ENCODE results near the gene MFSD2B. TPM values are rescaled to one million over a fixed set of nuclear protein-coding genes. Genes with fewer than 3 reads are reported as not detected.
A peak's percentile ranks its signal among the peaks of the same experiment; 100 is the strongest.
"Not testable (repeated sequence)": the region's sequence is repeated elsewhere in the genome, so short reads cannot be mapped to it uniquely, and the experiment has no call there.

The MFSD2B gene, protein sequence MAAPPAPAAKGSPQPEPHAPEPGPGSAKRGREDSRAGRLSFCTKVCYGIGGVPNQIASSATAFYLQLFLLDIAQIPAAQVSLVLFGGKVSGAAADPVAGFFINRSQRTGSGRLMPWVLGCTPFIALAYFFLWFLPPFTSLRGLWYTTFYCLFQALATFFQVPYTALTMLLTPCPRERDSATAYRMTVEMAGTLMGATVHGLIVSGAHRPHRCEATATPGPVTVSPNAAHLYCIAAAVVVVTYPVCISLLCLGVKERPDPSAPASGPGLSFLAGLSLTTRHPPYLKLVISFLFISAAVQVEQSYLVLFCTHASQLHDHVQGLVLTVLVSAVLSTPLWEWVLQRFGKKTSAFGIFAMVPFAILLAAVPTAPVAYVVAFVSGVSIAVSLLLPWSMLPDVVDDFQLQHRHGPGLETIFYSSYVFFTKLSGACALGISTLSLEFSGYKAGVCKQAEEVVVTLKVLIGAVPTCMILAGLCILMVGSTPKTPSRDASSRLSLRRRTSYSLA
- under 0.01 and 0.09 TPM in 2 replicates for total RNA-seq

DNA sequence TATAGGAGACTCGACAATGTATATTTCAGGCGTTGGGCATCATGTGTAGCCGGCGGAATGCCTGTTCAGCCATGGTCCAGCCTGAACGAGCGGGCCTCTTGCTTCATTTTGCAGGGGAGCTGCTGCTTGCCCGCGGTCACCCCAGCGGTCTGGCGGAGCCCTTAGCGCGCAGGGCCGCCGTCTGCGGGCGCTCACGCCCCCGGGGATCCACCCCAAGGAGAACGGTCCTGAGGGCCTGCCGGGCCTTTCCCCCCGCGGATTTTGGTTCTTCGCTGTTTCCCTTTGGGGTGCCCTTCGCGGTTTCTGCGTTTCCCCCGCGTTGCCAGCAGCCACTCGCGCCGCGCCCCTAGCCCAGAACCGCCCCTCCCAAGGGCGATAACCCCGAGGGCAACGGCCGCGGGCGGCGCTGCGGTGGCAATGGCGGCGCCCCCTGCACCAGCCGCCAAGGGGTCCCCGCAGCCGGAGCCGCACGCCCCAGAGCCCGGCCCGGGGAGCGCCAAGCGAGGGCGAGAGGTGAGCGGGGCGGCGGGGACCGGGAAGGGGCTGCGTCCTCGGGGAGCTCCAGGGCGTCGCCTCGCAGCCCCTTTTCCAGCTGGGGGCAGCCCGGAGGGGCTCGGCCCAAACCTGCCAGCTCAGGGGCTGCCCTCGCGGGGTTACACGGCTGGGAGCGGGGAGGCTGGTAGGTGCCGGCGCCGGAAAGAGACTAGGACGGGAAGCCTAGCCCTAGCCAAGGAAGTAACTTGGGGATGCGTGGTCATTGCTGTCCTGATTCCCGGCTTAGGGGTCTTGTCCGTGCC is at the start of gene MFSD2B:
Gene MFSD2B, plus strand, starts transcription at position 406 of the 797 bp plus-strand sequence. Its CDS starts 12 bp downstream, at position 418.
- peak; percentile 31 for DNase-seq

GRCh38 chr2:23967846-23968245 is 42.0 kb upstream of the MFSD2B start:
- no peak for DNase-seq

GRCh38 chr2:23976883-23977282 is 33.0 kb upstream of the MFSD2B start:
- DNase-seq = no peak

DNA sequence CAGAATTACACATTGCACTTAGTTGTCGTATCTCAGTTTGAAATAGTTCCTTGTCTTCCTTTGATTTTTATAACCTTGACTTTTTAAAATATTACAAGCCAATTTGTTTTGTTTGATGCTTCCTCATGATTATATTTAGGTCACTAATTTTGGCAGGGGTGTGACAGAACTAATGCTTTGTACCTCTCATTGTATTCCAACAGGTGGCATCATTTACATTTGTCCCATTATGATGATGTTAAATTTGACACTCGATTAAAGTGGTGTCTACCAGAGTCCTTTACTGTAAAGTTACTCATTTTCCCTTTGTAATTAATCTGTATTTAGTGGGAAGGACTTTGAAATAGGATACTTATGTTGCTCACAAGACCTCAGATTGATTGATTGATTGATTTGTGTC is 21.5 kb upstream of the MFSD2B start:
- DNase-seq = peak; percentile 49

- no peak for DNase-seq
These were observed 17.0 kb upstream of the MFSD2B start for GRCh38 chr2:23992931-23993330.

DNA sequence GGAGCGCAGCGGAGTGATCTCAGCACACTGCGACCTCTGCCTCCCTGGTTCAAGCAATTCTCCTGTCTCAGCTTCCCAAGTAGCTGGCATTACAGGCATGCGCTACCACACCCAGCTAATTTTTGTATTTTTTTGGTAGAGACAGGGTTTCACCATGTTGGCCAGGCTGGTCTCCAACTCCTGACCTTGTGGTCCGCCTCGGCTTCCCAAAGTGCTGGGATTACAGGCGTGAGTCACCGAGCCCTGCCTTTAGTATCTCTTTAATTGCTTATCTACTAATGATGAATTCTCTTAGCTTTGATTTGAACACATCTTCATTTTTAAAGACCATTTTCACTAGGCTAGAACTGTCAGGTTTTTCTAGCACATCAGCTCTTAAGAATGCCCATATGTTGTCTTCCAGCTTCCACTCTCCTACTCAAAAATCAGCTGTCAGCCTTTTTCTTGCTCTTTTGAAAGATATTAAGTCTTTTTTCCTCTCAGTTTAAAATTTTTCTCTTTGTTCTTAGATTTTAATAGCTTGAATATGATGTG is 16.1 kb upstream of the MFSD2B start:
- no peak for DNase-seq

DNA sequence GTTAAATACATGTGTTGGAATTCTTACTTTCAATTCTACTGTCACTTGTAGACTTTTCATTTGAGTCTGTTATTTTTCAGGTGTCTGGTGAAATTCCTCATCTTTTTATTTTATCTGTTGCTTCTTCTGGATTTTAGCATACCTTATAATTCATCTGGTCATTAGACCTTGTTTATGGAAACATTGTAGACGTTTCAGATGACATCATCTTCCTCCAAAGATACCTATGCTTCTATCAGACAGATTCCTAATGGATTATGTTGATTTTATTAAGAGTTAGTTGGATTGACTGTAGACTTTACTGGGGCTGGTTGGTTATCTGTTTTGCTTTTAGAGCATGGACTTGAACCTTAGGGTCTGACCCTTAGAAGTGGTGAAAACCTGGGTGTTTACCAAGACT is 15.3 kb upstream of the MFSD2B start:
- no peak for DNase-seq

DNA sequence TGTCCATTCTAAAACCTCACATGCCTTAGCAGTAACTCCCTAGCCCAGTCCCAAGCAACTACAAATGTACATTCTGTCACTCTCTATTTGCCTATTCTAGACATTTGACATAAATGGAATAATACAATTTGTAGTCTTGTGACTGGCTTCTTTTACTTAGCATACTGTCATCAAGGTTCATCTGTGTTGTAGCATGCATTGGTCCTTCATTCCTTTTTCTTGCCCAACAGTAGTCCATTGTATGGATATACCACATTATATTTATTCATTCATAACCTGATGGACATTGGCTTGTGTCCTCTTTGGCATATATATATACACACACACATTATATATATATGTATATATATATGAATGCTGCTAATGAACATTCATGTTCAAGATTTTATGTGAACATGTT is 2.2 kb upstream of the MFSD2B start:
- DNase-seq = no peak

DNA sequence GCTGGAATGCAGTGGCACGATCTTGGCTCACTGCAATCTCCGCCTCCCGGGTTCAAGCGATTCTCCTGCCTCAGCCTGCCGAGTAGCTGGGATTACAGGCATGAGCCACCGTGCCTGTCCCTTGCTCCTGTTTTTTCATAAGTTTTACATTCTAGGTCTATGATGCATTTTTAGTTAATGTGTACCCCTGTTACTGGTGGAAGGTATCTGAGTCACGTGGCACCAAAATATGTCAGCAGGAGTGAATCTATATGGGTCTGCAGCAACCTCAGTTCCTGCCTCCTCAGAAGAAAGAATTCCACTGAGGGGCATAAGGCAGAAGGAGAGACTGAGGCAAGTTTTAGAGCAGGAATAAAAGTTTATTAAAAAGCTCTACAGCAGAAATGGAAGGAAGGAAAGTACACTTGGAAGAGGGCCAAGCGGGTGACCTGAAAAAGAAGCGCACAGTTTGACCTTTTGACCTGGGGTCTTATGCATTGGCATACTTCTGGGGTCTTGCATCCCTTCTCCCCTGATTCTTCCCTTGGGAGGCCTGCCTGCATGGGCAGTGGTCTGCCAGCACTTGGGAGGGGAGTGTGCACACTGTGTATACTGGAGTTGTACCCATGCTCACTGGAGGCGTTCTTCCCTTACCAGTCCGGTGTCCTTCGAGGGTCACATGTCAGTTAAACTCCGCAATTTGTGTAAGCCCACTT is 1.1 kb upstream of the MFSD2B start:
- DNase-seq = no peak

DNA sequence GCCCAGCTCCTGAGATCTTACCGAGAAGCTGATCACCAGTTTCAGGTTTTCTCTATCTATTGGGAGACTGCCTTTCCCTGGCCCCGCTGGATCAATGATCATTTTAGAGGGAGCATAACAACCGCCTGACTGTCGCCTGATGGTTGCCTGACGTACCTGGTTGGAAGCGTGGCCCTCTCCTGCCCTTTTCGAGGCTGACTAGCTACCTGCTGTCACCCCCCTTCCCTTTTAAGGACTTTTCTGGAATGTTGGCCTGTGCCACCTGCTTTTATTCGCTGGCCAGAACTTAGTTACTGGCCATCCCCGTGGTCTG is 562 bp upstream of the MFSD2B start:
- no peak for DNase-seq

DNA sequence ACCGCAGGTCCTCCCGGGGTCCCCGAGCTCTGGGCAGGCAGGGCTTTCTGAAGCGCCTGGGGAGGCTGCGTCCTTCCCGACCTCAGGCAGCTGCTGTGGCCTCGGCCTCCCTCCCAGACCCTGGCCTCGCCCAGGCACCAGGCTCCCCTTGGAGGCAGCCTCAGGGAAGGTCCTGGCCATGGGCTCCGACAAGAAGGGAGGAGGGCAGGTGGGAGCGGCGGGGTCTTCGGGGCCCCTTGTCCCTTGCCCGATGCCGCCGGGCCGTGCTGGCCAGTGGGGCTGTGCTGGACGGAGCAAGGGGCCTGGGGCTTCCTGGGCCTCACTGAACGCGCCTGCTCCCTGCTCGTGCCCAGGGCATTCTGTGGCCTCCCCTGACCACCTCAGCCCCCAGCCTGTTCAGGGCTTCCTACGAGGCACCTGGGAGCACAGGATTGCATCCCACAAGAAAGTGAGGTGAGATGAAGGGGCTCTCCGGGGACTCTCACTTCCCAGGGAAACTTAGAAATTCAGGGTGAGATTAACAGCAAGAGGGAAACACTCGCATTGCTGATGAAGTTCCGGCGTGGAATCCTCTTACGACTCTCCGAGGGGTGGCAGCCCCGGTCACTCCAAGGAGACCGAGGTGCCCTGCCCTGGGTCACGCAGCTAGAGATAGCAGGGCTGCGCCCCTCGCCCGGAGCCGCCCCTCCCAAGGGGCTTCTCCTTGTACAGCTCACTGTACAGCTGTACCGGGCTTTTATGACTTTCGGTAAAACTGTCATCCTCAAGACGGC is 778 bp downstream of the MFSD2B start:
- DNase-seq = no peak

- no peak for DNase-seq
These were observed 1.6 kb downstream of the MFSD2B start for GRCh38 chr2:24011250-24012104.

GRCh38 chr2:24012521-24013188 is 2.8 kb downstream of the MFSD2B start:
- DNase-seq = no peak

- not testable (repeated sequence) for DNase-seq
These were observed 5.0 kb downstream of the MFSD2B start for GRCh38 chr2:24014902-24015301.

DNA sequence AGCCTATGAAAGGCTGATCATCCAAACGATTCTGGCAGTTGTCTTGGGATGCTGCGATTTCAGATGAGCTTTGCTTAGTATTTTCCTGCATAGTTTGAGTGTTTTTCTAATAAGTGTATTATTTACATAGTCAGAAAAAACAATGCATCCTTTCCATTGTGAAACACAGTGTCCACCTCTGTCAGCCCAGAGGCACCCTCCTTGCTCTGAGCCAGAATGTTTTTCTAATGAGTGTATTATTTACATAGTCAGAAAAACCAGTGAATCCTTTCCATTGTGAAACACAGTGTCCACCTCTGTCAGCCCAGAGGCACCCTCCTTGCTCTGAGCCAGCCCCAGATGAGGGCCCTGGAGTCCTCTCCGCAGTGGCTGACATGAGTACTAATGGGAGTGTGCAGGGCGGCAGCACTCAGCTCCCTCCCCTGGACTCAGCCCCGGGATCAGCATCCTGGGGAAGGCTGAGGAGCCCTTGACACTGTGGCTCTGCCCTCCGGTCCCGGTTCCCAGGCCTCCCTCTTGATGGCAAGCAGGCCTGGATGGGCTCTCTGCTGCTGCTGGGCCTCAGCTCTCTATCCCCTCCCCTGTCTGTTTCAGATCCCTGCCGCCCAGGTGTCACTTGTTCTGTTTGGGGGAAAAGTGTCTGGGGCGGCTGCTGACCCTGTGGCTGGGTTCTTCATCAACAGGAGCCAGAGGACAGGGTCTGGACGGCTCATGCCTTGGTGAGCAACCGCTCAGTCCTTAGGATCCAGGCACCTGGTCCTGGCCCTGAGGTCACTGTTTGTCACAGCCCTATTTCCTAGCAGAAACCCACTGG is 5.9 kb downstream of the MFSD2B start:
- DNase-seq = peak; percentile 58

DNA sequence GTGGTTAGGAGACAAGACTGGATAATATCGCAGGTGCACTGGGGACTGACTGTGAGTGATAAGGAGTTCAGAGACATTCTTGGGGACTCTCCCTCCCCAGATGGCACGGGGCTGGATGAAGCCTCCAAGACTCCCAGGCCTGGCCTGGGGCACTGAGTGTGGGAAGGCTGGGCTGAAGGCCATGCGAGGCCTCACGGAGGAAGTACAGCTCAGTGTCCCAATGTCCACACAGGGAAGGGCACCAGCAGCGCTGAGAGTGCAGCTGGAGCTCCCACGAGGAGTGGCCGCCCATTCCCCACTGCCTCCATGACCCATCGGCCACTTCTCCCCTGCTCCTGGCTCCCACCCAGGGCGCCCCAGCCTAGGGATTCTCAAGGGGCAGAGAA is 6.5 kb downstream of the MFSD2B start:
- DNase-seq = no peak

DNA sequence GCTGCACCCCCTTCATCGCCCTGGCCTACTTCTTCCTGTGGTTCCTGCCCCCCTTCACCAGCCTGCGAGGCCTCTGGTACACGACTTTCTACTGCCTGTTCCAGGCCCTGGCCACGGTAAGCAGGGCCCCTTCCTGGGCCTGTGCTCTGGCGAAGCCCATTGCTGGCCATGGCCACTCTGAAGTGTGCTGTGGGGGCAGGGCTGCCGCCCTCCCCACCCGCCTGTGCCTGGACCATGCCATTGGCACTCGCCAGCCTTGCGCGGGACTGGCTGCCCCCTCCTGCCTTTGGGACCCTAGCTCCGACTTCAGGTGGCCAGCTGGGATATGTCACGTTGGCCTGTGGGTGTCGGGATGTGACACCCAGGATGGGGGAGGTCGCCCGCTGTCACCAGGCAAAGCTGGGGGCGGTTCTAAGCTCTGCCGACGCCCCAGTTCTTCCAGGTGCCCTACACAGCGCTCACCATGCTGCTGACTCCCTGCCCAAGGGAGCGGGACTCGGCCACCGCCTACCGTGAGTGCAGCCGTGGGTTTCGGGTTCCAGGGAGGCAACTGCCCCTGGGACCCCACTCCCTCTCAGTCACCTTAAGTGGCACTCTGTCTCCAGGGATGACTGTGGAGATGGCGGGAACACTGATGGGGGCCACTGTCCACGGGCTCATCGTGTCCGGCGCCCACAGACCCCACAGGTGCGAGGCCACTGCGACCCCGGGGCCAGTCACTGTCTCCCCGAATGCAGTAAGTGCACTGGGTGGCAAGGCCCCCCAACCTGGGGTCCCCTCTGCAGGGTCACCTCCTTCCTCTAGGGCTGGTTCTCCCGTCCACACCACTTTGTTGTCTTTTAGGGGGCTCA is 7.2 kb downstream of the MFSD2B start:
- no peak for DNase-seq

DNA sequence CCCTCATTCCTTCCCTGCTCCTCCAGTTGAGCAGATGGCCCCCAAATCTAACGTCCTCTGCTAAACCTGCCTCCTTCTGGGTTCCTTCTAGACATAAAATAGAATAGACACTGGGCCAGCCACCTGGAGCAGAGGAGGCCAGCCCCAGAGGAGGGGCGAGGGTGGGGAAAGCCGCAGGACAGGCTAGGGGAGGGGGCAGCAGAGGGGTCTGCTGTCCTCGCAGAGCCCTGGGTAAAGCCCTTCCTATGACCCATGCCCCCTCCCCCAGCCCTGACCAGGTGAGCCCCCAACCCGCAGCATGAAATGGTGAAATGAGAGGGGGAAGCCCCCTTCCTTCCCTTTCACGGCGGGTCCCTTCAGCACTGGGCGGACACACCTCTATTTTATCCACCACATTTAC is 7.8 kb downstream of the MFSD2B start:
- DNase-seq = no peak

GRCh38 chr2:24018241-24018640 is 8.4 kb downstream of the MFSD2B start:
- no peak for DNase-seq

Measured in dermis blood vessel endothelial cell (primary cell).